Subcutaneous abdominal adipose tissue (tissue), 5 donors: ENCODE data around the gene PTPRR.

Source experiments
- H3K27ac ChIP-seq: one replicate; pipeline ENCODE4 v1.7.0; 2013; ENCODE audit warnings: low read depth, mild to moderate bottlenecking, inconsistent platforms, low read length, moderate library complexity
- H3K27me3 ChIP-seq, 5 donors: one replicate each; pipeline ENCODE4 v1.7.0; 2013; ENCODE audit warnings: low read length in 5 of 5, inconsistent platforms in 1 of 5; ENCODE audit not compliant: control insufficient read depth in 5 of 5, insufficient read depth in 4 of 5
- H3K36me3 ChIP-seq, 5 donors: one replicate each; pipeline ENCODE4 v1.7.0; 2013; ENCODE audit warnings: low read length in 5 of 5; ENCODE audit not compliant: control insufficient read depth in 5 of 5, insufficient read depth in 5 of 5
- H3K4me1 ChIP-seq, 5 donors: one replicate each; pipeline ENCODE4 v1.7.0; 2013; ENCODE audit warnings: low read length in 5 of 5, mild to moderate bottlenecking in 3 of 5, moderate library complexity in 1 of 5; ENCODE audit not compliant: control insufficient read depth in 5 of 5, insufficient read depth in 5 of 5
- H3K4me3 ChIP-seq, 5 donors: one replicate each; pipeline ENCODE4 v1.7.0; 2013; ENCODE audit warnings: low read length in 5 of 5, low read depth in 1 of 5
- H3K9ac ChIP-seq, 5 donors: one replicate each; pipeline ENCODE4 v1.7.0; 2013; ENCODE audit warnings: low read length in 5 of 5, mild to moderate bottlenecking in 4 of 5, moderate library complexity in 3 of 5
- H3K9me3 ChIP-seq, 5 donors: one replicate each; pipeline ENCODE4 v1.7.0; 2013; ENCODE audit warnings: low read length in 5 of 5; ENCODE audit not compliant: control insufficient read depth in 5 of 5
- donor health status: healthy.
- donor health status: healthy.
- donor health status: healthy.
- donor health status: healthy.
- donor health status: healthy.

Gene PTPRR

GRCh38 chr12:70692681-70693288 is 227.8 kb downstream of the PTPRR start:
- Histone ChIP-seq H3K27ac (no peak overlapping the region), H3K27me3 (no peaks in the 10 kb centered on the region), H3K9ac (no peak overlapping the region), H3K36me3 (no peaks in the 10 kb centered on the region), H3K4me1 (peaks cover 0 to 14% (median 0%) of the 10 kb centered on the region in 5 donors), H3K4me3 (no peak overlapping the region), H3K9me3 (no peaks in the 10 kb centered on the region)

GRCh38 chr12:70691018-70691672 is 229.4 kb downstream of the PTPRR start:
- Histone ChIP-seq H3K9me3 (no peaks in the 10 kb centered on the region), H3K4me1 (peaks cover 0 to 14% (median 0%) of the 10 kb centered on the region in 5 donors), H3K9ac (no peak overlapping the region), H3K4me3 (no peak overlapping the region), H3K36me3 (no peaks in the 10 kb centered on the region), H3K27ac (peak overlapping the region; percentile 32), H3K27me3 (no peaks in the 10 kb centered on the region)

GRCh38 chr12:70686907-70687306 is 233.6 kb downstream of the PTPRR start:
- Histone ChIP-seq H3K27me3 (no peaks in the 10 kb centered on the region), H3K27ac (no peak overlapping the region), H3K4me1 (peaks cover 0 to 10% (median 0%) of the 10 kb centered on the region in 5 donors), H3K4me3 (no peak overlapping the region), H3K9me3 (no peaks in the 10 kb centered on the region), H3K36me3 (no peaks in the 10 kb centered on the region), H3K9ac (no peak overlapping the region)

- peaks cover 0 to 5% (median 0%) of the 10 kb centered on the region in 5 donors for H3K4me1 ChIP-seq
- no peak overlapping the region for H3K4me3 ChIP-seq
- no peak overlapping the region for H3K9ac ChIP-seq
- H3K9me3 ChIP-seq, result no peaks in the 10 kb centered on the region
- no peak overlapping the region for H3K27ac ChIP-seq
- no peaks in the 10 kb centered on the region for H3K27me3 ChIP-seq
- H3K36me3 ChIP-seq, result no peaks in the 10 kb centered on the region
Observed at GRCh38 chr12:70686299-70686698, 234.2 kb downstream of the PTPRR start.

- Histone ChIP-seq H3K9ac (no peak overlapping the region), H3K36me3 (no peaks in the 10 kb centered on the region), H3K4me1 (no peaks in the 10 kb centered on the region), H3K4me3 (no peak overlapping the region), H3K27me3 (no peaks in the 10 kb centered on the region), H3K27ac (no peak overlapping the region), H3K9me3 (peaks cover 0 to 7% (median 0%) of the 10 kb centered on the region in 5 donors)
Observed at GRCh38 chr12:70683976-70684375, 236.6 kb downstream of the PTPRR start.

GRCh38 chr12:70671698-70672097 is 248.8 kb downstream of the PTPRR start:
- no peaks in the 10 kb centered on the region for H3K27me3 ChIP-seq
- H3K4me3 ChIP-seq, result no peak overlapping the region
- H3K4me1 ChIP-seq, result peaks cover 0 to 13% (median 2%) of the 10 kb centered on the region in 5 donors
- H3K9me3 ChIP-seq, result no peaks in the 10 kb centered on the region
- H3K27ac ChIP-seq, result no peak overlapping the region
- H3K36me3 ChIP-seq, result no peaks in the 10 kb centered on the region
- H3K9ac ChIP-seq, result no peak overlapping the region

GRCh38 chr12:70670948-70671347 is 249.6 kb downstream of the PTPRR start:
- Histone ChIP-seq H3K9ac (no peak overlapping the region), H3K4me1 (peaks cover 0 to 13% (median 2%) of the 10 kb centered on the region in 5 donors), H3K27ac (no peak overlapping the region), H3K36me3 (no peaks in the 10 kb centered on the region), H3K4me3 (no peak overlapping the region), H3K9me3 (no peaks in the 10 kb centered on the region), H3K27me3 (no peaks in the 10 kb centered on the region)

GRCh38 chr12:70667253-70667652 is 253.3 kb downstream of the PTPRR start:
- Histone ChIP-seq H3K9ac (no peak overlapping the region), H3K4me3 (no peak overlapping the region), H3K27me3 (no peaks in the 10 kb centered on the region), H3K36me3 (no peaks in the 10 kb centered on the region), H3K9me3 (no peaks in the 10 kb centered on the region), H3K4me1 (peaks cover 0 to 13% (median 2%) of the 10 kb centered on the region in 5 donors), H3K27ac (no peak overlapping the region)

GRCh38 chr12:70666364-70666763 is 254.2 kb downstream of the PTPRR start:
- no peak overlapping the region for H3K27ac ChIP-seq
- peaks cover 0 to 13% (median 0%) of the 10 kb centered on the region in 5 donors for H3K4me1 ChIP-seq
- no peaks in the 10 kb centered on the region for H3K27me3 ChIP-seq
- H3K36me3 ChIP-seq, result no peaks in the 10 kb centered on the region
- no peak overlapping the region for H3K9ac ChIP-seq
- no peak overlapping the region for H3K4me3 ChIP-seq
- H3K9me3 ChIP-seq, result no peaks in the 10 kb centered on the region

- no peak overlapping the region for H3K9ac ChIP-seq
Observed at GRCh38 chr12:70664465-70664881, 256.1 kb downstream of the PTPRR start.

More at GRCh38 chr12:70664465-70664881, 256.1 kb downstream of the PTPRR start:
- peaks cover 0 to 11% (median 0%) of the 10 kb centered on the region in 5 donors for H3K4me1 ChIP-seq
- no peak overlapping the region for H3K27ac ChIP-seq
- no peaks in the 10 kb centered on the region for H3K27me3 ChIP-seq
- H3K36me3 ChIP-seq, result no peaks in the 10 kb centered on the region
- H3K9me3 ChIP-seq, result no peaks in the 10 kb centered on the region
- H3K4me3 ChIP-seq, result no peak overlapping the region
